GM19351 (cell line): Measurements from ENCODE around the gene NCK1.
"Not testable (repeated sequence)": the region's sequence is repeated elsewhere in the genome, so short reads cannot be mapped to it uniquely, and the experiment has no call there.

Experiments used
- ATAC-seq: cut with Tn5 transposase; IDR thresholded peaks from one replicate; pipeline ENCODE4 v1.9.1; 2021; ENCODE audit warnings: mild to moderate bottlenecking, moderate library complexity; ENCODE audit not compliant: unreplicated experiment

NCK1 gene

DNA sequence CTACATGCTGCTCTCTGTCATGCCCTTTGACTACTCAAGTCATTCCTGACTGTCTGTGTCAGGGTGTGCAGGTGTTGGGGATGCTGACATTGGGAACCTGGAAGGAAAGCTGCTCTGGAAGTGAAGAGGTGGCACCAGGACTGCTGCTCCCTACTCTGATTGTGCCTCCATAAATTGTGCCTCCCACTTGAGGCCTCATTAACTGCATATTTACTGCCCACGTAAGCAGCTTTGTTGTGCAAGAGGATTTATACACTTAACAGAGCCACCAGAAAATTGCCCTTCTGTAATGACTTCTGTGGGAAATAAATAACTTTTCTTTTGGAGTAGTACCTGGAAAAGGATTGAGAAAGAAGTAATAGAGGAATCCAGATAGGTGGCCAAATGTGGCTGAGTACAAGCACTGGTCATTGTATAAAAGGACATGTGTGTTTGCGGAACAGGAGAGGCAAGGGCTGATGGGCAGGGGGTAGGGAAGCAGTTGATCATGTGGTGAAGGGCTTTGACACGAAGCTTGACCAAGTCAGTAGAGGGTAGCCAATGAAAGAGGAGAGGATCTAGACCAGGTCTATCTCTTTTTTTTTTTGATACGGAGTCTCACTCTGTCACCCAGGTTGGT, 120.6 kb downstream of the NCK1 start:
- no peak for ATAC-seq

DNA sequence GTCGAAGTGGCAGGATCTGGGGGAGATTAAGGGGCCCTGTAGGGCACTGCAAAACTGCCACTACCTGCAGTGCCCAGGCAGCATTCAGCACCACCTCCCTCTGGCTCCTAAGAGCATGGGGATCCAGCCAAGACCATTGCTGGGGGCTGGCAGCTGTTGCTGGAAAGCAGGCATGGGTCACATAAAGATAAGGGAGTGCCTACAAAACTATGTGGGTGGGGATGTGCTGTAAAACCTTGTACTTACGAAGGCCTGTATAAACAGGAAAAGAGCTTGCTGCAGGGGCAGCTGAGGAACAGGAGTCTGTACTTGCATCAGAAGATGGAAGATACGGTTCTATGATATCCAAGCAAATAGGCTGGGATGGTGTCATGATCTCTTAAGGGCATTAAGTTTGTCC, 122.8 kb downstream of the NCK1 start:
- no peak for ATAC-seq

GRCh38 chr3:136987398-136987980, 125.5 kb downstream of the NCK1 start:
- ATAC-seq = not testable (repeated sequence)

GRCh38 chr3:136988651-136989050, 126.6 kb downstream of the NCK1 start:
- ATAC-seq = no peak

GRCh38 chr3:136989781-136990524, 127.9 kb downstream of the NCK1 start:
- ATAC-seq = no peak

GRCh38 chr3:136990826-136991225, 128.8 kb downstream of the NCK1 start:
- ATAC-seq = no peak

DNA sequence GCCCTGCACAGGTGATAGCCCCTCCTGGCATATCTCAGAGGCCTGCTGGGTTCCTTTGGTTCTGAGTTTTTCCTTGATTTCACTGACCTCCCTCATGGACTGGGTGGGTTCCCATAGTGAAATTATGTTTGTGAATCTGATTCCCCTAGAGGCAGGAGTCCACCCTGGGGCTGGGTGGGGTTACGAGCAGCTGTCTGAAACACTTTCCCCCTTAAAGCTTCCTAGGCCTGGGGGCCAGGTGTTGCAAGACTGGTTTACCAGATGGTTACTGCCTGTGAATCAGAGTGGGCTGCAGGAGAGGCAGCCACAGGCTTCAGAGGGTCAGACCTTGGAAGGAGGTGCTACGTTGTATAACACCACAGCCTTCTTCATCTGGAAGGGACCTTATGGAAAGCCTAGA, 130.1 kb downstream of the NCK1 start:
- ATAC-seq = no peak

DNA sequence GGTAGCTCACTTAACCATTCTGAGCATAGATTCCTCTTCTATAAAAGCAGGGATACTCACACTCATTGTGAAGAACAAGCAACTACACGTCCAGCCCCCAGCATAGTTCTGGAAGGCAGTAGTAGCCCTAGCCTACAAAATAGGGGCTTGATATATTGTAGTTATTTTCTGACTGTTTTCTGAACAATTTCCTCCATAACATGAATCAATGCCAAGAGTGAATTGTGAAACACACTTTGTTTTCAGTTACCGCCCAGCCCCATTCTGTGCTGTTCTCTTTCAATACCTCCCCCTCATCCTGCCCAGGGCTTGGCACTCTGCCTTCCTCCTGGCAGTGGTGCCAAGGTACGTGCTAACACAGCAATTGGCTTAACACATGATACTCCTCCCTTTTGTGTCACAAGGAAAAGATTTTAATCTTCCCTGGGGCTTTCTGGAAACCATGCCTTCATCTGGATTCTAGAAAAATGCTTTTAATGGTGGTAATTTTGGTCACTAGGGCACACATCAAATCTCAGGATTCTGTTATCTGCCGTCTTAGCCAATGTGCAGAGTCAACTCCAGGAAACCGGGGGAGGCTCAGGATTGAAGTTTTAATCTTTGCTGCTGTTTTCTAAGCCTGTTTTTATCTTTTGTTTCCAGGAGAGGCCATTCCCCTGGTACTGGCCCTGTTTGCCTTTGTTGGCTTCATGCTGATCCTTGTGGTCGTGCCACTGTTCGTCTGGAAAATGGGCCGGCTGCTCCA, 132.9 kb downstream of the NCK1 start:
- ATAC-seq = no peak

DNA sequence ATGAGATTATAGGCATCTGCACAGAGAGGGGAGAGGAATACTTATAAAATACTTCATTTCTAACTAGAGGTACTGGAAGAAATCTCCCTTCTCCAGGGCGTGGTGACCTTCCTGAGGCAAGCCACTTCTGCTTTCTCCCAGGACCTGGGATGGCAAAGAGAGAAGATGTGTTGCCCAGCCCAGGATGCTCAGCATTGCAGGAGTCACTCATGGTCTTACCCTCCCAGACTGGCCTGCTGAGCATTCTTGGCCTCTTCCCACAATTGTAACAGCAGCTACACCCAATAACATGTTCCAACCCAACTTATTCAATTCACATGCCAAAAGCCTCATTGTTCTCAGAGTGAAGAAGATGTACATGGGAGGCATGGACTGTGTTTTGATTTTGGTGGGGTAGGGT, 133.6 kb downstream of the NCK1 start:
- ATAC-seq = no peak
